ENCODE data around the gene SLC10A7. TPM values are rescaled to one million over a fixed set of nuclear protein-coding genes. Genes with fewer than 3 reads are reported as not detected.

SLC10A7 gene
- total and polyA plus RNA-seq, 2 of the 13 experiments (the other 11 are each of a cell fraction or from before 2014, with no cell fraction given), result 18.5 to 18.8 TPM

DNA sequence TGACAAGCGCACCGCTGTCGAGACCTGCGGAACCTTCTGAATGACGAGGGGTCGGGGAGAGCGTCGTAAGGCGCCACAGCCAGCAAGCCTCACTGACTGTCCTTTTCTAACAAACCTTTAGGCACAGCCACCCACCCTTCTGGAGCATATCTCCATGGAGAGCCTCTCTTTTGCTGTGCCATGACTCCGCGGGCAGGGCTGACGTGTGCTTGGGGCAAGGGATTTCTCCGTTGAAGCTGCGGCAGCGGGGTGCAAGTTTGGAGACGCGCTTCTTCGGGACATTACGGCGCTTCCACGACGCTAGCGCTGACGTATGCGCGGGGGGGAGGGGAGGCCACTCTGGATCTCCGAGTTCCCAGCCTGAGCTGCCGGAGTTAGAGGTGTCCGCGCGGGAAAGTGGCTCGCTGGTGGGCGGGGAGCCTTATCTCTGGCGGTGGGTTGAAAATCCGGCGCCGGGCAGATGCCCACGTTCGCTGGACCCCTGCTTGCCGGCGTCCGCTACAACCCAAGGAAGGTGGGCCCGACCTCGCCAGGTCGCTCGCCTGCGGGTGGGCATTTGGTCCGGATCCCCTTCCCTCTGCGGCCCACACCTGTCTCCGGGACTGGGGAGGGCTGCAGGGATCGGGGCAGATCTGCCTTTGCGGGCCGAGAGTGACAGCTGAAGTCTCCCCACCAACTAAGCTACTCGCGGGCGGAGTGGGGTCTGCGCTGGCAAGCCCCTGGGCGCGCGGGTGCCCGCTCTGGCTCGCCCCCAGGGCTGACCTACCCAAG is 543 bp upstream of the SLC10A7 start (continued):
- TF ChIP-seq, protein P1, sequence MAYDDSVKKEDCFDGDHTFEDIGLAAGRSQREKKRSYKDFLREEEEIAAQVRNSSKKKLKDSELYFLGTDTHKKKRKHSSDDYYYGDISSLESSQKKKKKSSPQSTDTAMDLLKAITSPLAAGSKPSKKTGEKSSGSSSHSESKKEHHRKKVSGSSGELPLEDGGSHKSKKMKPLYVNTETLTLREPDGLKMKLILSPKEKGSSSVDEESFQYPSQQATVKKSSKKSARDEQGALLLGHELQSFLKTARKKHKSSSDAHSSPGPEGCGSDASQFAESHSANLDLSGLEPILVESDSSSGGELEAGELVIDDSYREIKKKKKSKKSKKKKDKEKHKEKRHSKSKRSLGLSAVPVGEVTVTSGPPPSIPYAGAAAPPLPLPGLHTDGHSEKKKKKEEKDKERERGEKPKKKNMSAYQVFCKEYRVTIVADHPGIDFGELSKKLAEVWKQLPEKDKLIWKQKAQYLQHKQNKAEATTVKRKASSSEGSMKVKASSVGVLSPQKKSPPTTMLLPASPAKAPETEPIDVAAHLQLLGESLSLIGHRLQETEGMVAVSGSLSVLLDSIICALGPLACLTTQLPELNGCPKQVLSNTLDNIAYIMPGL (CRISPR knock-in tag; IDR thresholded peaks at IDR 0.05; ENCODE audit: borderline replicate concordance in 1 of 2, low read depth in 1 of 2), result peak in 1 of 2 experiments; percentile 64; a peak in 1 of 4 replicates
- no peak for TF ChIP-seq PRMT3 (CRISPR knock-in tag; IDR thresholded peaks at IDR 0.05; ENCODE audit: borderline replicate concordance, low read depth)
- no peak for TF ChIP-seq POLR2AphosphoS2 (IDR thresholded peaks at IDR 0.05; ENCODE audit: low read depth, low read length)
- TF ChIP-seq, protein P2, sequence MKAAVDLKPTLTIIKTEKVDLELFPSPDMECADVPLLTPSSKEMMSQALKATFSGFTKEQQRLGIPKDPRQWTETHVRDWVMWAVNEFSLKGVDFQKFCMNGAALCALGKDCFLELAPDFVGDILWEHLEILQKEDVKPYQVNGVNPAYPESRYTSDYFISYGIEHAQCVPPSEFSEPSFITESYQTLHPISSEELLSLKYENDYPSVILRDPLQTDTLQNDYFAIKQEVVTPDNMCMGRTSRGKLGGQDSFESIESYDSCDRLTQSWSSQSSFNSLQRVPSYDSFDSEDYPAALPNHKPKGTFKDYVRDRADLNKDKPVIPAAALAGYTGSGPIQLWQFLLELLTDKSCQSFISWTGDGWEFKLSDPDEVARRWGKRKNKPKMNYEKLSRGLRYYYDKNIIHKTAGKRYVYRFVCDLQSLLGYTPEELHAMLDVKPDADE (CRISPR knock-in tag; IDR thresholded peaks at IDR 0.05), result no peak
- no peak for TF ChIP-seq TBX3 (IDR thresholded peaks at IDR 0.05; ENCODE audit: borderline replicate concordance)
- TF ChIP-seq, protein P3, sequence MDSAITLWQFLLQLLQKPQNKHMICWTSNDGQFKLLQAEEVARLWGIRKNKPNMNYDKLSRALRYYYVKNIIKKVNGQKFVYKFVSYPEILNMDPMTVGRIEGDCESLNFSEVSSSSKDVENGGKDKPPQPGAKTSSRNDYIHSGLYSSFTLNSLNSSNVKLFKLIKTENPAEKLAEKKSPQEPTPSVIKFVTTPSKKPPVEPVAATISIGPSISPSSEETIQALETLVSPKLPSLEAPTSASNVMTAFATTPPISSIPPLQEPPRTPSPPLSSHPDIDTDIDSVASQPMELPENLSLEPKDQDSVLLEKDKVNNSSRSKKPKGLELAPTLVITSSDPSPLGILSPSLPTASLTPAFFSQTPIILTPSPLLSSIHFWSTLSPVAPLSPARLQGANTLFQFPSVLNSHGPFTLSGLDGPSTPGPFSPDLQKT (CRISPR knock-in tag; IDR thresholded peaks at IDR 0.05; ENCODE audit: borderline replicate concordance), result 0 out of 2 replicates have a peak, but pooled peaks have one; percentile 31
- TF ChIP-seq SYNCRIP (IDR thresholded peaks at IDR 0.05; ENCODE audit: insufficient read depth, low read depth, low read length), result no peak
- peak; percentile 39; the same call in 1 of the 2 replicates for TF ChIP-seq TARDBP (CRISPR knock-in tag; IDR thresholded peaks at IDR 0.05)

Measured in HepG2 (cell line).